ENCODE data around the gene CDH5.

CDH5 gene

GRCh38 chr16:66419527-66419926 is 53.0 kb downstream of the CDH5 start:
- DNase-seq = no peak

- no peak for DNase-seq
These were observed 53.9 kb downstream of the CDH5 start for GRCh38 chr16:66420396-66420795.

GRCh38 chr16:66421891-66422290 is 55.4 kb downstream of the CDH5 start:
- no peak for DNase-seq

- no peak for DNase-seq
These were observed 55.9 kb downstream of the CDH5 start for GRCh38 chr16:66422366-66422765.

- DNase-seq = no peak
These were observed 56.7 kb downstream of the CDH5 start for GRCh38 chr16:66423177-66423576.

GRCh38 chr16:66425651-66426050 is 59.2 kb downstream of the CDH5 start:
- DNase-seq = no peak

- no peak for DNase-seq
These were observed 59.9 kb downstream of the CDH5 start for GRCh38 chr16:66426112-66427035.

- DNase-seq = no peak
These were observed 60.8 kb downstream of the CDH5 start, which contains the start of gene BEAN1 for GRCh38 chr16:66427036-66427860. TSS of gene BEAN1 (plus strand) at chr16:66427295. CDS start at chr16:66437677, 10,382 bp downstream.

GRCh38 chr16:66427871-66428681 is 61.6 kb downstream of the CDH5 start:
- DNase-seq = no peak

- DNase-seq = no peak
These were observed 62.3 kb downstream of the CDH5 start for GRCh38 chr16:66428682-66429251.

- no peak for DNase-seq
These were observed 62.9 kb downstream of the CDH5 start for GRCh38 chr16:66429290-66429962.

GRCh38 chr16:66430214-66430613 is 63.7 kb downstream of the CDH5 start:
- DNase-seq = no peak

- no peak for DNase-seq
These were observed 65.3 kb downstream of the CDH5 start for GRCh38 chr16:66431760-66432159.

GRCh38 chr16:66432429-66432828 is 65.9 kb downstream of the CDH5 start:
- no peak for DNase-seq

- no peak for DNase-seq
These were observed 68.3 kb downstream of the CDH5 start for GRCh38 chr16:66434619-66435430.

- no peak for DNase-seq
These were observed 69.4 kb downstream of the CDH5 start for GRCh38 chr16:66435896-66436295.

- DNase-seq = no peak
These were observed 71.0 kb downstream of the CDH5 start for GRCh38 chr16:66437391-66437945.

GRCh38 chr16:66438536-66438935 is 72.0 kb downstream of the CDH5 start:
- no peak for DNase-seq

- DNase-seq = no peak
These were observed 72.7 kb downstream of the CDH5 start for GRCh38 chr16:66439051-66439730.

GRCh38 chr16:66440271-66440802 is 73.8 kb downstream of the CDH5 start:
- DNase-seq = no peak
